Fibroblast of villous mesenchyme (primary cell): ENCODE measurements around the gene UQCRHL. TPM values are rescaled to one million over a fixed set of nuclear protein-coding genes. Genes with fewer than 3 reads are reported as not detected.

Source experiments
- DNase-seq: peaks from one replicate; pipeline ENCODE4 v3.0.0-alpha.2; 2010; ENCODE audit warnings: low read depth
- H3K4me3 ChIP-seq: 2 replicates; pipeline ENCODE4 v1.5.1; 2011; ENCODE audit warnings: low read depth, mild to moderate bottlenecking, low read length
- total RNA-seq: library from RNA; depleted of rRNA; stranded (reverse); fragments of >200 nt; gene quantifications from 2 replicates; pipeline ENCODE4 v1.2.3, GENCODE V29; 2012
- TF ChIP-seq, protein P1 (sequence below): IDR thresholded peaks from 2 replicates; pipeline ENCODE4 v1.5.1; 2012; ENCODE audit warnings: low read depth, mild to moderate bottlenecking, low read length; ENCODE audit not compliant: insufficient read depth

The UQCRHL gene
- total RNA-seq, 1 donor: 1.3 TPM

DNA sequence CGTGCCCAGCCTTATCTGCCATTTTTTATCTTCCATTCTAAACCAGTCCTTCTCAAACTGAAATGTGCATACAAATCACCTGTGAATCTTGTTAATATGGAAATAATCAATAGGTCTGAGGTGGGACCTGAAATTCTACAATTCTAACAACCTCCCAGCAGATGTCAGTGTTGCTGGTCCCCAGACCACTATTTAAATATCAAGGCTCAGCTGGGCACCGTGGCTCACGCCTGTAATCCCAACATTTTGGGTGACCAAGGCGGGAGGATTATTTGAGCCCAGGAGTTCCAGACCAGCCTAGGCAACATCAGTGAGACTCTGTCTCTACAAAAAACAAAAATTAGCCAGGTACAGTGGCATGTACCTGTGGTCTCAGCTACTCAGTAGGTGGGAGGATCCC lies 4.1 kb downstream of the UQCRHL start:
- TF ChIP-seq, protein P1, sequence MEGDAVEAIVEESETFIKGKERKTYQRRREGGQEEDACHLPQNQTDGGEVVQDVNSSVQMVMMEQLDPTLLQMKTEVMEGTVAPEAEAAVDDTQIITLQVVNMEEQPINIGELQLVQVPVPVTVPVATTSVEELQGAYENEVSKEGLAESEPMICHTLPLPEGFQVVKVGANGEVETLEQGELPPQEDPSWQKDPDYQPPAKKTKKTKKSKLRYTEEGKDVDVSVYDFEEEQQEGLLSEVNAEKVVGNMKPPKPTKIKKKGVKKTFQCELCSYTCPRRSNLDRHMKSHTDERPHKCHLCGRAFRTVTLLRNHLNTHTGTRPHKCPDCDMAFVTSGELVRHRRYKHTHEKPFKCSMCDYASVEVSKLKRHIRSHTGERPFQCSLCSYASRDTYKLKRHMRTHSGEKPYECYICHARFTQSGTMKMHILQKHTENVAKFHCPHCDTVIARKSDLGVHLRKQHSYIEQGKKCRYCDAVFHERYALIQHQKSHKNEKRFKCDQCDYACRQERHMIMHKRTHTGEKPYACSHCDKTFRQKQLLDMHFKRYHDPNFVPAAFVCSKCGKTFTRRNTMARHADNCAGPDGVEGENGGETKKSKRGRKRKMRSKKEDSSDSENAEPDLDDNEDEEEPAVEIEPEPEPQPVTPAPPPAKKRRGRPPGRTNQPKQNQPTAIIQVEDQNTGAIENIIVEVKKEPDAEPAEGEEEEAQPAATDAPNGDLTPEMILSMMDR: peak; percentile 47
- no peak for DNase-seq

DNA sequence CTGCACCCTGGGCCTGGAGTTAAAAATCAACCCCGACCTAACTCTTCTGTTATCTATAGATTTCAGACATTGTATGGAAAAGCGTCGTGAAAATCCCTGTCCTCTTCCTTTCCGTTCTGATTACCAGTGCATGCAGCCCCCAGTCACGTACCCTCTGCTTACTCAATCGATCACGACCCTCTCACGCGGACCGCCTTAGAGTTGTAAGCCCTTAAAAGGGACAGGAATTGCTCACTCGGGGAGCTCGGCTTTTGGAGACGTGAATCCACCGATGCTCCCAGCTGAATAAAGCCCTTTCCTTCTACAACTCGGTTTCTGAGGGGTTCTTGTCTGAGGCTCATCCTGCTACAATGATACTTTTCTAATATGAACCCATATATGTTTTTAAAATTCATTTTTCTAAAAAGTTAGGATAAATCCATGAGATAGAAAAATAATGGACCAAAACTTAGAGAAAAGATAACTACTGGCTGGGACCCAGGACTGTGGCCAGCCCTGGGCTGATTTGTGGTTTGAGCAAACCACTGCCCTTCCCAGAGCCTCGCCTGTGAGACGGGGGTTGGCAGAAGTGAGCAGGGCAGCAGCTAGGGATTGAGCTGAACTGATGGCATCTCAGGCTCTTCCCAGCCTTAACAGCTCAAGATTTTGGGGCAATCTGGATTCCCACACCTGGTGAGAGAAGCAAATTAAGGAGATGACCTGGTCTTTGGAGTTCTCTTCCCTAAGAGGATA lies 5.0 kb downstream of the UQCRHL start:
- H3K4me3 ChIP-seq: no peak overlapping the region
- TF ChIP-seq, protein P1: no peak
- DNase-seq: no peak

More for the DNA sequence above, 4.1 kb downstream of the UQCRHL start:
- H3K4me3 ChIP-seq: no peak overlapping the region

DNA sequence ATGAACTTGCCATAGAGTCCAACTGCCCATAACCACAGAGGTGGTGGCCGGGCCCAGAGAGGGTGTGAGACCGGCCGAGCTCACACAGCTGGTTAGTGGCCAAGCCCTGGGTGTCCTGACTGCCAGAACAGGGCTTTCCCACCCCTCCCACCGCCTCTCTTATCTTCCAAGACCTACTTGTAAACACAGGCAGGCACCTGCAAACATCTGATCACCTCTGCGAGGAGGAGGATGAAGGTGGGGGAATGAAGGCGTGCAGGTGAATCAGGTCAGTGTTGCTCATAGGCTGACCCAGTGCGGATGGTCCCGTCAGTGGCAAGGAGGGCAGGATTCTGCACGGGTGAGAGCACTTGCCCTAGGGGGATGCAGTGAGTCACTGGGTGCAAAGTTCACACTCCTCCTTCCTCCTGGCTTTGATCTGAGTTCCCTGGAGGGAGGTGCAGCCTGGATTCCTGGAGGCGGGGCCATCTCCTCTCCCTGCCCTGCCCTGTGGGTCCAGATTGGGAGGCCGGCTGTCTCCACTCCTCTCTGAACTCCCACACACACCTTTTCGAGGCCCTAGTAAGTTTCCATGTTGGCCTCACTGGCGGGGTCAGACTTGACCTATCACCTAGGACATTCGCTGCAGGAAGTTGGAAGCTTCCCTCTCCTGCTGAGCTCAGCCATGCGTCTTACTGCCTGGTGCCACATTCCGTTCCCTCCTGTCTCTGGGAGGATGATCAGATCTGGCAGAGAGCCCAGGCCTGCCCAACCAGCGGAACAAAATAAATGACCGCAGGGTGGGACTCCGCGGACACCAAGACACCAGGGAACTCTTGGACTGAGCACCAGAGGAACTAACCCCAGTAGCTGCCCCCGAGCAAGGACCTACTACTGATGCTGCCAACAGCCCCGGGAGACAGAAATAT lies 7.3 kb downstream of the UQCRHL start:
- TF ChIP-seq, protein P1: no peak
- no peak overlapping the region for H3K4me3 ChIP-seq
- DNase-seq: peak; percentile 83

DNA sequence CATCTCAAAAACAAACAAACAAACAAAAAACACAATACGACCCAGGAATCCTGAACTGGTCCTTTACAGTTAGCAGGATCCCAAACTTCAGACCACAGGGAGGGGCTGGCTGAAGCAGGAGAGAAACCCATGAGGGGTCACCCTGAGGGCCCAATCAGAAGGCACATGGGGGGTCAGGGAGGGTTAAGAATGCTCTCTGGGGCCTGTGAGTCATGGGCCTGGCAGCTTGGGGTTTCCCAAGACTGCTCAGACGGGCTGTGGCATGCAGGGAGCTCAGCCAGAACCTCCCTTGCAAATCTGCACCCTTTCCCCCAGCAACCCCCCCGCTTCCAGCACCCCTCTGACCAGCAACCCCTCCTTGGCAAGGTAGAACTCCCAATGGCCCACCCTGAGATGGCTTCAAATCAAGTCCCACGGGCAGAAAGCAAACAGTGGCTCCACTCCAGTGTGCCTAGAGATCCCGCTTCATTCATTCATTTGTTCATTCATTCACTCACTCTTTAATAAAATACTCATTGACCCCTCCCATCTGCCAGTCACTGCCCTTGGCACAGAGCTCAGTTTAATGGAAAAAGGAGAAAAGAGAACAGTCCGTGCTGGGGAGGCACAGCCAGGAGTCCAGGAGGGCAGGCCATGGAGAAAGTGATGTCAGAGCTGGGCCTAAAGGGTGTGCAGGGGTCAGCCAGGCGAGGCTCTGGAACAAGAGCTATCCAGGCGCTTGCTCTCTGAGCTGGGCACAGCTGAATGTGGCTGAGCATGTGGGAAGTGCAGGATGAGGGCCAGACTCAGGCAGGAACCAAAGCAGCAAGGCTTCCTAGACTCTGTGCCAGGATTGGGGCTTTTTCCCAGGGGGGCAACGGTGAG lies 8.2 kb downstream of the UQCRHL start:
- DNase-seq: peak; percentile 96
- no peak overlapping the region for H3K4me3 ChIP-seq
- TF ChIP-seq, protein P1: no peak

DNA sequence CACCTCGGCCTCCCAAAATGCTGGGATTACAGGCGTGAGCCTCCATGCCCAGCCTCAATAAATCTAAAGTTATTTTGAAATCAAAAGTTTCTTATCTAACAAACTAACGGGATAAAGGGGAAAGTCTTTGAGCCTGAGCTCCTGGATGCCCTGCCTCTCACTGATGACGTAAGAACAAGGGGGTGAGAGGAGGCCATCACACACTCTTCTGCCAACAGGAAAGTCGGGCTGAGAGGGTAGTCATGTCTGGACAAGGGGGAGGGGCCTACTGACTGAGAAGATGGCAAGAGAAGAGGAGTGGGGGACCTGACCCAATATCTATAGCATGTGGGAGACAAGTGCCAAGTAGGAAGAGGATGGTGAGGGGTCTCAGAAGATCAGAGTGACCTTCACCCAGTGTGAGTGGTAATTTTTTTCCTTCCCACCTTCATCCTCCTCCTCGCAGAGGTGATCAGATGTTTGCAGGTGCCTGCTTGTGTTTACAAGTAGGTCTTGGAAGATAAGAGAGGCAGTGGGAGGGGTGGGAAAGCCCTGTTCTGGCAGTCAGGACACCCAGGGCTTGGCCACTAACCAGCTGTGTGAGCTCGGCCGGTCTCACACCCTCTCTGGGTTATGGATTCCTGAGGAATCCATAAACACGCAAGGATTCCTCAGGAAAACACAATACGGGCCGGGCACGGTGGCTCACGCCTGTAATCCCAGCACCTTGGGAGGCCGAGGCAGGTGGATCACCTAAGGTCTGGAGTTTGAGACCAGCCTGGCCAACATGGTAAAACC lies 9.6 kb downstream of the UQCRHL start:
- peak; percentile 64 for DNase-seq
- H3K4me3 ChIP-seq: no peak overlapping the region
- TF ChIP-seq, protein P1: no peak

DNA sequence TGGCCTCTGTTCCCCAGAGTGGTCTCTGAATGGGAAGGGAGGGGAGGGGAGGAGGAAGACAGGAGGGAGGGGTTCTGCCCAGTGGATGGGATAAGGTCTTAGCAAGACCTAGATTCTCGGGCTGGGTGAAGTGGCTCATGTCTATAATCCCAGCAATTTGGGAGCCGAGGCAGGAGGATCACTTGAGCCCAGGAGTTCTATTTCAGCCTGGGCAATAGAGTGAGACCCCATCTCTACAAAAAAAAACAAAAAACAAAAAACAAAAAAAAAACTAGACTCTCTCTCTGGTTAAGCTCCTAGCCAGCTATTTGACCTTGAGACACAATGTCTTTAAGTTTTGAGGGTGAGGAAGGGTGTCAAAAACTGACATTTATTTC lies 11.4 kb downstream of the UQCRHL start:
- TF ChIP-seq, protein P1: no peak
- no peak overlapping the region for H3K4me3 ChIP-seq
- no peak for DNase-seq
